Measurements from ENCODE around the gene SCFD2.

DNA sequence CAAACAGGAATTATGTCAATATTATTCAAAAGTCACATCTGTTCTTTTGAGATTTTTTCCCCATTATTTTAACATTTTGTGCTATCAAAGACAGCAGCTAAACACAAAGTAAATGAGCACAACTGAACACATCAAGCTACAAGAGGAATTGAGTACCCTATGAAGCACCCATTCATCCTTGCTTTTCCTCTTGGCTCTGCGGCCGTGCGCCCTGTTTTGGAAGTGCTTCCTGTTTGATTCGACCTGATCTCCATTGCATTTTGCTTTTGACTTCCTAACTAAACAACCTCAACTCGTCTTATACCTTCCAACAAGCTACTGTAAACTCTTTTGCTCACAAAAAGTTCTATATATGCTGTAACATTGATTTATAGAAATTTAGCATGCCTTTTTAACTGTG lies 85.0 kb downstream of the SCFD2 start:
- TF ChIP-seq GATA2 (IDR thresholded peaks at IDR 0.05; ENCODE audit: low read depth, low read length), result no peak
- no peak for TF ChIP-seq GATA3 (IDR thresholded peaks at IDR 0.05; ENCODE audit: low read depth, low read length)

Data from SH-SY5Y (cell line).